ENCODE results near the gene XRCC6. TPM values are rescaled to one million over a fixed set of nuclear protein-coding genes. Genes with fewer than 3 reads are reported as not detected.
"Not testable (repeated sequence)": the region's sequence is repeated elsewhere in the genome, so short reads cannot be mapped to it uniquely, and the experiment has no call there.

The XRCC6 gene
- 596 and 601 TPM in 2 replicates for total RNA-seq (2014; rRNA removed; shearing (Covaris generic))
- polyA plus RNA-seq (2015; cell fraction: cytosol; rRNA removed) = 464 and 469 TPM in 2 replicates
- polyA plus RNA-seq (2015; cell fraction: nucleus; rRNA removed) = 686 and 784 TPM in 2 replicates

- DNase-seq (ENCODE audit: low read depth) = peak; percentile 98
These were observed at the start of gene XRCC6 for GRCh38 chr22:41621099-41621910. TSS of gene XRCC6 (plus strand) at chr22:41621295. CDS start at chr22:41622005, 710 bp downstream.

GRCh38 chr22:41571786-41572185 lies 49.3 kb upstream of the XRCC6 start:
- no peak for DNase-seq (ENCODE audit: low read depth)

DNA sequence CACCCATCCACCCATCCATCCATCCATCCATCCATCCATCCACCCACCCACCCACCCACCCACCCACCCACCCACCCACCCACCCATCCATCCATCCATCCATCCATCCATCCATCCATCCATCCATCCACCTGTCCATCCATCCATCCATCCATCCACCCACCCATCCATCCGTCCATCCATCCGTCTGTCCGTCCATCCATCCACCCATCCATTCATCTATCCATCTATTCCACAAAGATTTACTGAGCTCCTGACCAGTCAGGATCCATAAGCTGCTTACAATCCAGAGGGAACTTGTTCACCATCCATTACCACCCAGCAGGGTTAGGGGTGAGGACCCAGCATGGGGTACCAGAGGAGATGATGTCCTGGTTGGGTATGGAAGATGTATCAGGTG lies 48.8 kb upstream of the XRCC6 start:
- DNase-seq (ENCODE audit: low read depth) = not testable (repeated sequence)

- DNase-seq (ENCODE audit: low read depth) = no peak
These were observed 47.4 kb upstream of the XRCC6 start for GRCh38 chr22:41573677-41574076.

GRCh38 chr22:41574847-41575381 lies 46.2 kb upstream of the XRCC6 start:
- no peak for DNase-seq (ENCODE audit: low read depth)

DNA sequence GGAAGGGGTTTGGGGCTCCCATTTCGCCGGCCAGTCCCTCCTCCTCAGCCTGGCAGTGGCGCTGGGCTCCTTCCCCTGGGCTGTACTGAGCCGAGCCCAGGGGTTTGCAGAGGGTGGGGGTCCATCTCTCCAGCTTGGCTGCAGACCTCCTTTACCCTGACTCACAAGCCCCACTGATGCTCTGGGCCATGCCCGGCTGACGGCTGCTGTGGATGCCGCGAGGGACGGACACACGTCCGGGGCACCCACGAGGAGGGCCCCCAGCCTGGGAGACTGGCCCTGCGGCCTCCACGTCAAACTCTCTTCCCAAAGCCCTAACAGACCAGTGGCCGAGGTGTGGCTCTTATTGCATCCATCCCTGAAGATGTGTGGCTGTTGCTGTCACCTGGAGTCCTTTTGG lies 45.6 kb upstream of the XRCC6 start:
- DNase-seq (ENCODE audit: low read depth) = no peak

GRCh38 chr22:41576877-41577276 lies 44.2 kb upstream of the XRCC6 start:
- DNase-seq (ENCODE audit: low read depth) = peak; percentile 66

- no peak for DNase-seq (ENCODE audit: low read depth)
These were observed 43.0 kb upstream of the XRCC6 start for GRCh38 chr22:41578114-41578513.

GRCh38 chr22:41578818-41579217 lies 42.3 kb upstream of the XRCC6 start:
- no peak for DNase-seq (ENCODE audit: low read depth)

GRCh38 chr22:41579297-41579996 lies 41.6 kb upstream of the XRCC6 start:
- no peak for DNase-seq (ENCODE audit: low read depth)

GRCh38 chr22:41579997-41580355 lies 41.1 kb upstream of the XRCC6 start:
- DNase-seq (ENCODE audit: low read depth) = no peak

DNA sequence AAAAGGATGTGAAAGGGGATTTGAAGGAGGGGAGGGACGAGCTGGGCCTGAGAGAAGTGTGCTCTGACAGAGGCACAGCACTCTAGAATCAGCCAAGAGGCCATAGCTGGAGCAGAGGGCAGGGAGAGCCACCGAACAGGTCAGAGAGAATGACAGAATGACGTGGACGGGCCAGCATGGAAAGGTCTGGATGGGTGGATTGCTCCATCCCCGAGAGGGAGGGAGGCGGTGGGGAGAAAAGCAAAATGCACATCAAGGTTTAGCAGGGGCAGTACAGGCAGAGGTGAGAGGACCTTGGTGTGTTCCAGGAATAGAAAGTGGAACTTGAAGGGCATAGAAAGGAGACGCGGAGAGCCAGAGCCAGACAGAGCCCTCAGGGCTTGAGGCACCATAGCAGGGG lies 38.4 kb upstream of the XRCC6 start:
- DNase-seq (ENCODE audit: low read depth) = no peak

- no peak for DNase-seq (ENCODE audit: low read depth)
These were observed 36.2 kb upstream of the XRCC6 start for GRCh38 chr22:41584881-41585280.

GRCh38 chr22:41585898-41586297 lies 35.2 kb upstream of the XRCC6 start:
- DNase-seq (ENCODE audit: low read depth) = no peak

GRCh38 chr22:41587347-41587723 lies 33.8 kb upstream of the XRCC6 start:
- DNase-seq (ENCODE audit: low read depth) = no peak

GRCh38 chr22:41589391-41590241 lies 31.5 kb upstream of the XRCC6 start, which contains the start of gene PMM1:
TSS of gene PMM1 (minus strand) at chr22:41589840. CDS start at chr22:41589805, 35 bp downstream.
- DNase-seq (ENCODE audit: low read depth) = peak; percentile 99

- not testable (repeated sequence) for DNase-seq (ENCODE audit: low read depth)
These were observed 27.6 kb upstream of the XRCC6 start for GRCh38 chr22:41593336-41593960.

- no peak for DNase-seq (ENCODE audit: low read depth)
These were observed 25.4 kb upstream of the XRCC6 start for GRCh38 chr22:41595703-41596102.

DNA sequence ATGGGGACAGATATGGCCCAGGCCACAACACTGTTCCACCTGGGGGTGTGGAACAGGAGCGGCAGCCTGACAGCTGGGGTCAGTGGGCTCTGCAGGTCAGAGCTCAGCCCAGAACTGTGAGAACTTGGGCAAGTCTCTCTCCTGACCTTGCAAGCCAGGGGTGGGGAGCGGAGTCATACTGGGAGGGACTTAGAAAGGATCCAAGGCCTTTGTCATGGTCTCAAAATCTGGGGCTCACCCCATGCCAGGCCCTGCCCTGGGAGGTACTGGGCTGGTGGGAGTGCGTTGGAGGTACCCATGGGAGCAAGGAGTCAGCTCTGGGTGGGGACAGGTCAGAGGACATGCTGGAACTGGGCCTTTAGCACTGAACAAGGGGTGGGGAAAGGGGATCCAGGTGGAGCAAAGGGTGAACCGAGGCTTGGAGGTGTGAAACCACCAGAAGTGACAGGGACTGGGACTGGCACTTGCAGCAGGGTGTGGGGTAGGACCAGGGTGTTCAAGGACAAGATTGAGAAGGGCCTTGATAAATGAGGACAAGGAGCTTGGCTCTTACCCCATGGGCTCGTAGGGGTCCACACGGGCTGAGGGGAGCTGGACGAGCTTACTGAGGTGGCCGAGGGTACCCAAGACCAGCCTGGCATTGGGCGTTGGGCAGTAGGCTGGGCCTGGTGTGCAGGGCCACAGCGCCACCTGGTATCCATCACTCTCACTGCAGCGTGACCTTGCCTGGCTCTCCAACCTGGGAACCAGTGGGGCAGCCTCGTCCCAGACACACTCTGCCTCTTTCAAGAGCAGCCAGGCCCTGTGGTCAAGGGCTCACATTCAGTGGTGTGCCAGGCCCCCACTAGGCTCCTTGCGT lies 24.1 kb upstream of the XRCC6 start:
- DNase-seq (ENCODE audit: low read depth) = peak; percentile 61

- no peak for DNase-seq (ENCODE audit: low read depth)
These were observed 23.5 kb upstream of the XRCC6 start for GRCh38 chr22:41597635-41597953.

Measured in HT1080 (cell line).